Astrocyte (in vitro differentiated cells and primary cell): ENCODE results near the gene SULT1A2.

Source experiments
- EZH2 ChIP-seq: IDR thresholded peaks from 2 replicates; pipeline ENCODE4 v1.6.1; 2012; ENCODE audit warnings: mild to moderate bottlenecking, low read length, inconsistent platforms; ENCODE audit not compliant: insufficient read depth
- TF ChIP-seq, protein P1 (sequence below): IDR thresholded peaks from 2 replicates; pipeline ENCODE4 v1.5.1; 2011; ENCODE audit warnings: low read depth, mild to moderate bottlenecking, inconsistent platforms, low read length, moderate library complexity; ENCODE audit not compliant: insufficient read depth

DNA sequence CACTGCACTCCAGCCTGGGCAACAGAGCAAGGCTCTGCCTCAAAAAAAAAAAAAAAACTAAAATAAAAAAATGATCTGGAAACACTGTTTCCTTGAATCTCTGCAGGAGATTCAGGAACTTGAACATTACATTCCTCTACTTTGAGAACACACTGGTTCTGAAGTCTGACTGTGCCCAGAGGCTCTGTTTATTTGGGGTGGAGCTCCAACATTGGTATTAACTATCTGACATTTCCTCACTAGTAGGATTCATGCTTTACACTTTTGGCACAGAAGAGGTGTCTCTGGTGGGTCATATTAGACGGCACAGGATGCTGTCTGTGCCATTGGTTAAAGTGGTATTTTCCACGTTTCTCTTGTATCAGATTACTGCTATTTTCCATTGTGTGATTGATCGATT lies 10.4 kb downstream of the SULT1A2 start:
- TF ChIP-seq EZH2 = no peak
- TF ChIP-seq, protein P1, sequence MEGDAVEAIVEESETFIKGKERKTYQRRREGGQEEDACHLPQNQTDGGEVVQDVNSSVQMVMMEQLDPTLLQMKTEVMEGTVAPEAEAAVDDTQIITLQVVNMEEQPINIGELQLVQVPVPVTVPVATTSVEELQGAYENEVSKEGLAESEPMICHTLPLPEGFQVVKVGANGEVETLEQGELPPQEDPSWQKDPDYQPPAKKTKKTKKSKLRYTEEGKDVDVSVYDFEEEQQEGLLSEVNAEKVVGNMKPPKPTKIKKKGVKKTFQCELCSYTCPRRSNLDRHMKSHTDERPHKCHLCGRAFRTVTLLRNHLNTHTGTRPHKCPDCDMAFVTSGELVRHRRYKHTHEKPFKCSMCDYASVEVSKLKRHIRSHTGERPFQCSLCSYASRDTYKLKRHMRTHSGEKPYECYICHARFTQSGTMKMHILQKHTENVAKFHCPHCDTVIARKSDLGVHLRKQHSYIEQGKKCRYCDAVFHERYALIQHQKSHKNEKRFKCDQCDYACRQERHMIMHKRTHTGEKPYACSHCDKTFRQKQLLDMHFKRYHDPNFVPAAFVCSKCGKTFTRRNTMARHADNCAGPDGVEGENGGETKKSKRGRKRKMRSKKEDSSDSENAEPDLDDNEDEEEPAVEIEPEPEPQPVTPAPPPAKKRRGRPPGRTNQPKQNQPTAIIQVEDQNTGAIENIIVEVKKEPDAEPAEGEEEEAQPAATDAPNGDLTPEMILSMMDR = no peak
